ENCODE measurements around the gene NFE2L1.

NFE2L1 gene

GRCh38 chr17:48107137-48108055, 59.2 kb downstream of the NFE2L1 start, which contains the start of gene SNX11:
SNX11 (plus strand) TSS chr17:48107766; CDS start chr17:48112044, 4,278 bp downstream.
- peak; percentile 87 to 91 for DNase-seq (ENCODE audit: extremely low read depth in 1 of 2, low read depth in 1 of 2)

DNA sequence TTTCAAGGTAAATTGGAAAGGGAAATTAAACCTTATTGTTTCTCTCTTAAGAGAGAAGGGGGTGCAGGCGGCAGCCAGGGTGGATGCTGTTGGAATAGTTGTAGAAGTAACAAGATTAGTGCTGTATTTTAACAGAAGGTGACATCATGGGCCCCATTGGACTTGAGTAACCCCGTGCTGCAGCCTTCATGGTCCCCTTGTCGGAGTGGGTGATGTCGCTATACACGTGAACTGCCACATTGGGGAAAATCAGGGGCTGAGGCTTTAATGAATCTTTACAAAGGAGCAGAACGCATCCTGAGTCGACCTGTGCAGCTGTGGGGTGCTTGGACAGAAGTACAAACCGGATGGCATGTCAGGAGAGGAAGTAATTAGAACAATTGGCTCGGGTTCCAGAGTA, 62.6 kb downstream of the NFE2L1 start:
- DNase-seq (ENCODE audit: extremely low read depth in 1 of 2, low read depth in 1 of 2) = no peak
